B cell (primary cell): ENCODE measurements around the gene CIZ1. TPM values are rescaled to one million over a fixed set of nuclear protein-coding genes. Genes with fewer than 3 reads are reported as not detected.

Experiments used
- ATAC-seq: fragments of 200-7000 bp; cut with Tn5 transposase; one replicate; pipeline ENCODE4 v1.10.0; 2021; ENCODE audit warnings: low read depth, mild to moderate bottlenecking, moderate number of reproducible peaks, moderate library complexity
- CTCF ChIA-PET: fragments of 350-600 bp; sonication (Branson Sonifier 250); formaldehyde crosslinking; loops from one replicate; lab custom pipeline; 2021; ENCODE audit warnings: antibody characterized with exemption, inconsistent platforms; lab: Charles Lee
- POLR2A ChIA-PET: fragments of 350-600 bp; sonication (Branson Sonifier 250); formaldehyde crosslinking; loops from one replicate; lab custom pipeline; 2021; ENCODE audit warnings: antibody characterized with exemption; lab: Charles Lee
- DNase-seq: peaks from one replicate; pipeline ENCODE4 v3.0.0; 2013
- H2AFZ ChIP-seq: 2 replicates; pipeline ENCODE4 v1.6.1; 2012; ENCODE audit warnings: mild to moderate bottlenecking, low read depth, low read length; ENCODE audit not compliant: insufficient read depth, poor library complexity, severe bottlenecking
- H3K27ac ChIP-seq, 2 donors: 1 replicate in 1 of 2; 2 replicates in 1 of 2; pipeline ENCODE4 v1.5.1; 2012 to 2013; ENCODE audit warnings: low read length in 2 of 2, mild to moderate bottlenecking in 2 of 2, moderate library complexity in 1 of 2
- H3K27me3 ChIP-seq, 4 experiments: fragments of 200-600 bp in 1 of 4; sonication (generic) in 1 of 4; replicated peaks in 1 of 4; 1 replicate in 2 of 4; 2 replicates in 2 of 4; pipeline versions ENCODE4 v1.6.1 to v1.7.0; 2013 to 2016; ENCODE audit warnings: low read length in 3 of 4, mild to moderate bottlenecking in 2 of 4, mixed read lengths in 1 of 4, moderate library complexity in 1 of 4; ENCODE audit not compliant: insufficient read depth in 4 of 4, control insufficient read depth in 3 of 4; ENCODE audit errors: control extremely low read depth in 1 of 4
- H3K36me3 ChIP-seq, 2 experiments: replicated peaks in 1 of 2; 1 replicate in 1 of 2; 2 replicates in 1 of 2; pipeline versions ENCODE4 v1.6.1 to v1.7.1; 2013; ENCODE audit warnings: low read length in 1 of 2; ENCODE audit not compliant: insufficient read depth in 2 of 2, control insufficient read depth in 1 of 2; ENCODE audit errors: control extremely low read depth in 1 of 2, extremely low read depth in 1 of 2
- H3K4me1 ChIP-seq, 2 donors: fragments of 200-600 bp in 1 of 2; sonication (generic) in 1 of 2; 1 replicate in 1 of 2; 2 replicates in 1 of 2; pipeline versions ENCODE4 v1.5.1 to v1.6.1; 2013 to 2017; ENCODE audit warnings: low read length in 2 of 2; ENCODE audit not compliant: control insufficient read depth in 2 of 2, insufficient read depth in 2 of 2
- H3K4me2 ChIP-seq: replicated peaks from 2 replicates; pipeline ENCODE3; 2012; ENCODE audit warnings: mild to moderate bottlenecking, low read depth, low read length; ENCODE audit not compliant: poor library complexity, severe bottlenecking
- H3K4me3 ChIP-seq, 5 experiments: fragments of 200-600 bp in 1 of 5; sonication (generic) in 1 of 5; 1 replicate in 3 of 5; 2 replicates in 2 of 5; pipeline versions ENCODE4 v1.5.1 to v1.7.0; 2011 to 2016; ENCODE audit warnings: low read length in 4 of 5, mild to moderate bottlenecking in 4 of 5, low read depth in 2 of 5, control low read depth in 1 of 5, moderate library complexity in 1 of 5; ENCODE audit not compliant: insufficient read depth in 1 of 5; ENCODE audit errors: control extremely low read depth in 1 of 5, extremely low read depth in 1 of 5
- H3K79me2 ChIP-seq: fragments of 200-600 bp; sonication (generic); one replicate; pipeline ENCODE4 v1.6.0; 2016; ENCODE audit warnings: low read length; ENCODE audit not compliant: control insufficient read depth, insufficient read depth
- H3K9ac ChIP-seq: fragments of 200-600 bp; sonication (generic); 2 replicates; pipeline ENCODE4 v1.6.1; 2017; ENCODE audit warnings: mild to moderate bottlenecking, low read length, moderate library complexity
- H3K9me3 ChIP-seq, 3 donors: one replicate each; pipeline versions ENCODE4 v1.6.1 to v1.7.1; 2013; ENCODE audit warnings: low read length in 2 of 3; ENCODE audit not compliant: control insufficient read depth in 2 of 3, insufficient read depth in 1 of 3; ENCODE audit errors: control extremely low read depth in 1 of 3
- H4K20me1 ChIP-seq: 2 replicates; pipeline ENCODE4 v1.6.0; 2012; ENCODE audit warnings: mild to moderate bottlenecking, low read length; ENCODE audit not compliant: insufficient read depth, control insufficient read depth, poor library complexity, severe bottlenecking
- H3K27ac Mint-ChIP-seq: one replicate; pipeline ENCODE4 v1.8.0; 2021; ENCODE audit warnings: mixed read lengths
- H3K27me3 Mint-ChIP-seq: one replicate; pipeline ENCODE4 v1.8.0; 2021; ENCODE audit warnings: mixed read lengths
- H3K4me1 Mint-ChIP-seq: one replicate; pipeline ENCODE4 v1.8.0; 2021; ENCODE audit warnings: mixed read lengths
- H3K4me3 Mint-ChIP-seq: one replicate; pipeline ENCODE4 v1.8.0; 2021; ENCODE audit warnings: mixed read lengths
- H3K9me3 Mint-ChIP-seq: one replicate; pipeline ENCODE4 v1.8.0; 2022; ENCODE audit warnings: mixed read lengths; ENCODE audit not compliant: insufficient read depth
- EZH2 ChIP-seq: IDR thresholded peaks from 2 replicates; pipeline ENCODE4 v1.6.1; 2012; ENCODE audit warnings: borderline replicate concordance, low read depth, mild to moderate bottlenecking, moderate library complexity, low read length; ENCODE audit not compliant: insufficient read depth, poor library complexity, severe bottlenecking
- WGBS: methylation state at CpG from one replicate; pipeline ENCODE4 v1.1.5; 2013; ENCODE audit warnings: missing lambda C conversion rate; ENCODE audit not compliant: insufficient coverage; 5-methylcytosine and 5-hydroxymethylcytosine counted together
- intact Hi-C: fragments of 100-400 bp; cut with micrococcal nuclease; formaldehyde crosslinking; loops from one replicate; pipeline ENCODE4 v1.10.0; 2022
- polyA plus RNA-seq: library from polyadenylated mRNA; depleted of rRNA; stranded (reverse); fragments of >200 nt; gene quantifications from 2 replicates; pipeline ENCODE4 v1.2.3, GENCODE V29; 2012
- total RNA-seq, 2 donors: library from RNA; stranded (reverse); fragments of 120-200 nt in 1 of 2; gene quantifications; 1 replicate in 1 of 2; 2 replicates in 1 of 2; pipeline versions ENCODE4 v1.2.3 to v1.2.4, GENCODE V29; 2013 to 2022
- TF ChIP-seq, protein P1 (sequence below): fragments of 200-600 bp; IDR thresholded peaks from one replicate; pipeline ENCODE4 v1.8.0; 2022; ENCODE audit warnings: antibody characterized with exemption, mild to moderate bottlenecking

CIZ1 gene
- total and polyA plus RNA-seq, 2 donors (not counting 1 experiment from before 2014, with no cell fraction given), result 79.9 to 160 TPM

DNA sequence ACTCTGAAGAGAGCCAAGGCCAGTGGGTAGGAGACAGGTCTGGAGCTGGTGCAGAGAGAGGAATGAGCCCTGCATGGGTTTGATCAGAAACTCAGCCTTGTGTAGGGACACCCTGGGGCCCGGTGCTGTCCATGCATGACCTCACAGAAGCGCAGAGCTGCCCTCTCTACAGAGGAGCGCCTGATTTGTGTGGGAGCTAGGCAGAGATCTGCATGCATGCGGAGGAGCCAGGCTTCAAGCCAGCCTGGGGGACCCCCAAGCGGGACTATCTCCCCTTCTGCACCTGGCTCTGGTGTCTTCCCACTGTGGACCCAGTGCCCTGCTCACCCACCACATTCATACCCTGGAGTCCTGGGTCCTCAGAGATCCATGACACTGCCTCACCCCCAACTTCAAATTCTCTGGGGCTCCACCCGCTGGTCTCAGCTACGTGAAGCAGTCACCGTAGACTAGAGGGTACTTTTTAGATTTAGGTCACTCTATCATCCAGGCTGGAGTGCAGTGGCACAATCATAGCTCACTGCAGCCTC is 44.7 kb downstream of the CIZ1 start:
- Mint-ChIP-seq H3K9me3 (no peaks in the 10 kb centered on the region), H3K4me3 (no peak overlapping the region), H3K27ac (no peak overlapping the region), H3K4me1 (no peaks in the 10 kb centered on the region), H3K27me3 (peaks cover 13% of the 10 kb centered on the region)
- TF ChIP-seq, protein P1, sequence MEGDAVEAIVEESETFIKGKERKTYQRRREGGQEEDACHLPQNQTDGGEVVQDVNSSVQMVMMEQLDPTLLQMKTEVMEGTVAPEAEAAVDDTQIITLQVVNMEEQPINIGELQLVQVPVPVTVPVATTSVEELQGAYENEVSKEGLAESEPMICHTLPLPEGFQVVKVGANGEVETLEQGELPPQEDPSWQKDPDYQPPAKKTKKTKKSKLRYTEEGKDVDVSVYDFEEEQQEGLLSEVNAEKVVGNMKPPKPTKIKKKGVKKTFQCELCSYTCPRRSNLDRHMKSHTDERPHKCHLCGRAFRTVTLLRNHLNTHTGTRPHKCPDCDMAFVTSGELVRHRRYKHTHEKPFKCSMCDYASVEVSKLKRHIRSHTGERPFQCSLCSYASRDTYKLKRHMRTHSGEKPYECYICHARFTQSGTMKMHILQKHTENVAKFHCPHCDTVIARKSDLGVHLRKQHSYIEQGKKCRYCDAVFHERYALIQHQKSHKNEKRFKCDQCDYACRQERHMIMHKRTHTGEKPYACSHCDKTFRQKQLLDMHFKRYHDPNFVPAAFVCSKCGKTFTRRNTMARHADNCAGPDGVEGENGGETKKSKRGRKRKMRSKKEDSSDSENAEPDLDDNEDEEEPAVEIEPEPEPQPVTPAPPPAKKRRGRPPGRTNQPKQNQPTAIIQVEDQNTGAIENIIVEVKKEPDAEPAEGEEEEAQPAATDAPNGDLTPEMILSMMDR, result no peak
- no peak for TF ChIP-seq EZH2
- no peak overlapping the region for H3K27ac ChIP-seq
- no peaks in the 10 kb centered on the region for H3K9me3 ChIP-seq
- ChIA-PET CTCF (interaction anchor here (0.6 kb wide), 1 partner anchor 308 kb away, joined by 3 read pairs; no protein-coding TSS in a partner anchor), POLR2A (no interaction called here)
- H3K9ac ChIP-seq, result no peak overlapping the region
- no peaks in the 10 kb centered on the region for H4K20me1 ChIP-seq
- 96% methylated on average over 8 of the region's 8 CpGs for WGBS
- DNase-seq (no peak), ATAC-seq (no peak)
- no peaks in the 10 kb centered on the region for H3K27me3 ChIP-seq
- H3K79me2 ChIP-seq, result no peaks in the 10 kb centered on the region
- no peaks in the 10 kb centered on the region for H3K36me3 ChIP-seq
- no peak overlapping the region for H2AFZ ChIP-seq
- H3K4me1 ChIP-seq, result no peaks in the 10 kb centered on the region
- no peak overlapping the region for H3K4me2 ChIP-seq
- intact Hi-C loops, result no loop called here
- no peak overlapping the region for H3K4me3 ChIP-seq

DNA sequence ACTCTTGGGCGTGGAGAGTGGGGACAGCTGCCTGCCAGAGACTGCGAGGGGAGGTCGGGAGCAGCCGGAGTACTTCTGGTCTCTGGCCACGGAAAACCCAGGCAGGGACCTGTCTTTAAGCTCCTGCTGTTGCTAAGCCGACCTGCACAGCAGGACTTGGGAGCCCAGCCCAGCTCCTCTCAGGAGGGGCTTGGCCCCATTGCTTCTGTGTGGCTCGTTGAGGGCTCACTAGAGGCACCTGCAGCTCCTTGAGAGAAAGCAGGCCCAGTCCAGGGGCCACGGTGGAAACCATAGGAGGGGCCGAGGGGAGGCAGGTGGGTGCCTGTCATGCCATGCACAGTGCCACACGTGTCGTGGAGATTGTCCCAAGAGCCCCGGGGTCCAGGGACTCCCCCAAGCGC is 45.4 kb downstream of the CIZ1 start:
- intact Hi-C loops, result no loop called here
- POLR2A ChIA-PET, result no interaction called here
- WGBS, result 89% methylated on average over 13 of the region's 13 CpGs
- Histone ChIP-seq H2AFZ (no peak overlapping the region), H3K9ac (no peak overlapping the region), H3K27ac (no peak overlapping the region), H3K79me2 (no peaks in the 10 kb centered on the region), H3K4me3 (no peak overlapping the region), H3K9me3 (no peaks in the 10 kb centered on the region), H3K36me3 (no peaks in the 10 kb centered on the region), H3K4me2 (no peak overlapping the region), H3K27me3 (no peaks in the 10 kb centered on the region), H3K4me1 (no peaks in the 10 kb centered on the region), H4K20me1 (no peaks in the 10 kb centered on the region)
- Mint-ChIP-seq H3K27ac (no peak overlapping the region), H3K4me3 (no peak overlapping the region), H3K4me1 (no peaks in the 10 kb centered on the region), H3K9me3 (no peaks in the 10 kb centered on the region), H3K27me3 (peaks cover 13% of the 10 kb centered on the region)
- CTCF ChIA-PET, result interaction anchor here (0.6 kb wide), 1 partner anchor 309 kb away, joined by 3 read pairs; no protein-coding TSS in a partner anchor
- no peak for TF ChIP-seq EZH2
- TF ChIP-seq, protein P1, result no peak
- ATAC-seq, result no peak
- DNase-seq, result no peak
